Fibroblast of villous mesenchyme (primary cell): ENCODE data around the gene BCO1. TPM values are rescaled to one million over a fixed set of nuclear protein-coding genes. Genes with fewer than 3 reads are reported as not detected.

ENCODE experiments used
- DNase-seq: peaks from one replicate; pipeline ENCODE4 v3.0.0-alpha.2; 2010; ENCODE audit warnings: low read depth
- H3K4me3 ChIP-seq: 2 replicates; pipeline ENCODE4 v1.5.1; 2011; ENCODE audit warnings: low read depth, mild to moderate bottlenecking, low read length
- total RNA-seq: library from RNA; depleted of rRNA; stranded (reverse); fragments of >200 nt; gene quantifications from 2 replicates; pipeline ENCODE4 v1.2.3, GENCODE V29; 2012
- TF ChIP-seq, protein P1 (sequence below): IDR thresholded peaks from 2 replicates; pipeline ENCODE4 v1.5.1; 2012; ENCODE audit warnings: low read depth, mild to moderate bottlenecking, low read length; ENCODE audit not compliant: insufficient read depth

The BCO1 gene
- total RNA-seq, 1 donor = not detected

DNA sequence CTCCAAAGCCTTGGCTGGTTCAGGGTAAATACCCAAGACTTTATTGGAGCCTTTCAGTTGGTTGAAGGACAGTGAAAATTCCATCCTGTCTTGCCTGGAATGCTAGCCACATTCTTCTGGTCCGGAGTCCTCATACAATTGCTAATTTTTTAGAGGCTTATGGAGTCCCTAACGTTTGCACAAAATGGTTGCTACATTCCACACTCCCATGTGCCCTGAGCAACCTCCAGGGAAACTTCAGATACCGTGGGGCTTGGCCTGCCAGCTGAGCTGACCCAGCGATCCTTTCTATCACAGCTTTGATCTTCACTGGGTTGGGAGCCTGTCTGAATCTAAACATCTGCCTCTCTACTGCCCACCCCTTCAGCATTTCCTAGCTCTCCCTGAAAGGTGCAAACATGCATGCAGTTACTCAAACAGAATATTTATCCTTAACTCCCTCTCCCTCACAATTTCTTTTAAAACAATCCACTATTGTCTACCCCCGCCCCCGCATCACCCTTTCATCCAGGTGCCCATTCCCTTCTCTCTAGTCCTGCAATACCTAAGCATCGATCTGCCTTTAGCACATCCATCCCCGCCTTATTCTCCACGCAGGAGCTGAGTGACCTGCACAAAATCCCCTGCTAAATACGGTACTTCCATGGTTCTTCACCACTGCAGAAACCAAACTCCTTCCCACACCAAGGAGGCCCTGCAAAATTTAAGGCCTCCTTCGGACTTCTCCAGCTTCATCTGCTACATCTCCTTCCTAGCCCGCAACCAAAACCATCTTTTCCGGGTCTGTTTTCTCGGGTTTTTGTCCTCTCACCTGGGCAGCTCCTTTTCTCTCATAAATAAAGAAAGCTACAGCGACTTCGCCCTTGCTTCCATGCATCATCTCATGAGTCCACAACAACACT lies 75.5 kb downstream of the BCO1 start:
- TF ChIP-seq, protein P1, sequence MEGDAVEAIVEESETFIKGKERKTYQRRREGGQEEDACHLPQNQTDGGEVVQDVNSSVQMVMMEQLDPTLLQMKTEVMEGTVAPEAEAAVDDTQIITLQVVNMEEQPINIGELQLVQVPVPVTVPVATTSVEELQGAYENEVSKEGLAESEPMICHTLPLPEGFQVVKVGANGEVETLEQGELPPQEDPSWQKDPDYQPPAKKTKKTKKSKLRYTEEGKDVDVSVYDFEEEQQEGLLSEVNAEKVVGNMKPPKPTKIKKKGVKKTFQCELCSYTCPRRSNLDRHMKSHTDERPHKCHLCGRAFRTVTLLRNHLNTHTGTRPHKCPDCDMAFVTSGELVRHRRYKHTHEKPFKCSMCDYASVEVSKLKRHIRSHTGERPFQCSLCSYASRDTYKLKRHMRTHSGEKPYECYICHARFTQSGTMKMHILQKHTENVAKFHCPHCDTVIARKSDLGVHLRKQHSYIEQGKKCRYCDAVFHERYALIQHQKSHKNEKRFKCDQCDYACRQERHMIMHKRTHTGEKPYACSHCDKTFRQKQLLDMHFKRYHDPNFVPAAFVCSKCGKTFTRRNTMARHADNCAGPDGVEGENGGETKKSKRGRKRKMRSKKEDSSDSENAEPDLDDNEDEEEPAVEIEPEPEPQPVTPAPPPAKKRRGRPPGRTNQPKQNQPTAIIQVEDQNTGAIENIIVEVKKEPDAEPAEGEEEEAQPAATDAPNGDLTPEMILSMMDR = no peak
- peak overlapping the region; percentile 96 for H3K4me3 ChIP-seq
- no peak for DNase-seq

DNA sequence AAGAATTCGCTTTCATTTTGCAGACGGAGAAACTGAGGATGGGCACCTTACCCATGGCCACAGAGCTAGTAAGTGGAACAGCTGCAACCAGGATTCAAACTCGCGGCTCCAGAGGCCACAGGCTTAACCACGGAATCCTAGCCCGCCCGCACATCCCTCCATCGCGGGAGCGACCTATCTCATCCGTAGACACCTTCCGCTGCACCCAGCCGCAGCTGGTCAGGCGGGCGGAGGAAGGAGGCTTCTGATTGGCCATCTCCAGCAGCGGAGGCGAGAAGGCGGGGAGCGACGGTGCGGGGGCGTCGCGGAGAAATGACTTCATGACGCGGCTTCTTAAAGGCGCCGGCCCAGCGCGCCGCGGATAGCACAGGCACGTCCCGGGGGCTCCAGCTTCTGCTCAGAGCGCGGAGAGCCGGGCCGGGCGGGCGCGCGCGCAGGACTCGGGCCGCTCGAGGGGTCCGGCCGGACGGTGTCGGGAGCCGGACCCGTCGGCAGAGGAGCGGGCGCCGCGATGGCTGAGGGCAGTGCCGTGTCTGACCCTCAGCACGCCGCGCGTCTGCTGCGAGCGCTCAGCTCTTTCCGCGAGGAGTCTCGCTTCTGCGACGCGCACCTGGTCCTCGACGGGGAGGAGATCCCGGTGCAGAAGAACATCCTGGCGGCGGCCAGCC lies 76.2 kb downstream of the BCO1 start, which contains the start of gene GAN:
Gene GAN (plus strand): TSS at position 360 of the 668 bp plus-strand sequence. CDS start 152 bp downstream, at position 512.
- H3K4me3 ChIP-seq = peak within 1 kb of the TSS; percentile 96
- peak; percentile 97 for DNase-seq
- TF ChIP-seq, protein P1 = no peak

DNA sequence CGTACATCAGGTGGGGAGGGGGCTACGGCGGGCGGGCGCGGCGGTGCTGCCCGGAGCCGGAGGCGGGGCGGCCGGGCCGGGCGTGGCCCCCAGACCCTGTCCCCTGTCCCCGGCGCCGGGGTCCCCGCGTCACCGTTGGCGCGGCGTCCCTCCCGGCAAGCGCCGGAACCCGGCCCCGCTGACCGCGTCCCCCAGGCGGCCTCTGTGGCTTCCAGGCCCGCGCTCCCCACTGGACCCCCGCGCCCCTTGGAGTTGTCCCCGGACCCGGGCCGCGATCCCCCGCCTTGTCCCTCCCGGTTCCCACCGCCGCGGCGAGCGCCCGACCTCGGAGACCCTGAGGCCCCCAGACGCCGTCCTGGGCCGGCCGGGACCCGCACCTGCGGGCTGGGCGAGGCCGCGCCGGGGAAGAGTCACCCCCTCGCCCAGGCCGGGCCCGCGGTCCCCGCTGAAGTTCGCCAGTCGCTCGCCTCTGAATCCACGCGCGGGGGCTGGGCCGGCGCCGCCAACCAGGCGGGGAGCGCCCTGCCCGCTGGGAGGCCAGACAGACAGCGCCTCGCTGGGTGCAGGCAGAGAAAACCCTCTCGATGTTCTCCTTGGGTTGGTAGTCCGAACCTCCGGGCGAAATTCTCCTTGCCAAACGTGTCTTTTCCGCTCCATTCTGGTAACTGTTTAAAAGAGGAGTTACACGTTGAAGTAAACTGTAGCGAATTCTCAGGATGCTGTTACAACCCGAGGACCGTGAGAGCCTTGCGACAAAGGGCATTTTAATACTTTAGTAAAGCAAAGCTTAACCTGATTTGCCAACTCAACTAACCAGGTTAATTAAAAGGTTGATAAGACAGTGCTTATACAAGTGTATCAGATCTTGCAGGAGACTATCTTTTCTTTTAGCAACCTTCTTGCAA lies 77.0 kb downstream of the BCO1 start:
- peak; percentile 66 for DNase-seq
- TF ChIP-seq, protein P1 = peak; percentile 11
- peak overlapping the region; percentile 96 for H3K4me3 ChIP-seq

GRCh38 chr16:81316176-81316496 lies 77.6 kb downstream of the BCO1 start:
- TF ChIP-seq, protein P1 = no peak
- DNase-seq = no peak
- H3K4me3 ChIP-seq = peak overlapping the region; percentile 96

DNA sequence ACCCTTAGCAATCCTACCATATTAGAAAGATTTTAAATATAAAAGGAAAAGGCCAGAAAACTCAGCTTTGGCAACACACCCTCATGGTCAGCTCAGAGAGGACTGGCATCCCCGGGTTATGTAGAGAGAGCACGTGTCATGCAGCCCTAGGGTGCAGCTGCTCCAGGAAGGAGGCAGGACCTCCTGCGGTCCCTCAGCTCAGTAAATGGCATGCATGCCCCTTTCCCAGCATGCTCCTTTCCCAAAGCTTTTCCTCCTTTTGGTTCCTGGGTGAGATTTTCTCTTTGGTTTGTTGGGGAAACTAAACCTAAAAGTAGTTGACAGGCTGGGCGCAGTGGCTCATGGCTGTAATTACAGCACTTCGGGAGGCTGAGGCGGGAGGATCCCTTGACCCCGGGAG lies 80.2 kb downstream of the BCO1 start:
- no peak for DNase-seq
- TF ChIP-seq, protein P1 = no peak
- no peak overlapping the region for H3K4me3 ChIP-seq

- peak overlapping the region; percentile 22 for H3K4me3 ChIP-seq
- TF ChIP-seq, protein P1 = no peak
- DNase-seq = peak; percentile 87
These were observed 80.9 kb downstream of the BCO1 start for GRCh38 chr16:81319221-81319912.
